ENCODE results near the gene FNIP2.
"Not testable (repeated sequence)": the region's sequence is repeated elsewhere in the genome, so short reads cannot be mapped to it uniquely, and the experiment has no call there.

Gene FNIP2

GRCh38 chr4:158870282-158870625 lies 101.4 kb downstream of the FNIP2 start:
- no peak for DNase-seq (ENCODE audit: low read depth in 2 of 2)

- DNase-seq (ENCODE audit: low read depth in 2 of 2), result no peak
Observed at GRCh38 chr4:158870626-158871334, 102.0 kb downstream of the FNIP2 start.

DNA sequence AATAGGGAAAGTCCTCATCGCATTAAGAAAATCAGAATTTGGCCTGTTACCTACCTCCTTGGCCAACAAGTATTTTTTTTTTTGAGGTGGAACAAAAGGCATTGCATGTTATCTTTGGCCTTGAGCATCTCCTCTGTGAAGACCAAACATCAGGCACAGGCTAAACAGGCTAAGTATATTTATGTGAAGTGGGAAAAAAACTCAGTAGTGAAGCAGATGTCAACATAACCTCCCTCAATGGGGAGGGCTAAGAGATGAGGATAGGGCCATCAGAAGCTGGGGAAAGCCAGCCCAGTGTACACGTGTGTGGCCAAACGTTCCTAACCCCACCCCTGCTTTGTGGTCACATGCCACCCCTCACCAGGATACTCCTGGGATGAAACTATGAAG lies 102.5 kb downstream of the FNIP2 start:
- no peak for DNase-seq (ENCODE audit: low read depth in 2 of 2)

DNA sequence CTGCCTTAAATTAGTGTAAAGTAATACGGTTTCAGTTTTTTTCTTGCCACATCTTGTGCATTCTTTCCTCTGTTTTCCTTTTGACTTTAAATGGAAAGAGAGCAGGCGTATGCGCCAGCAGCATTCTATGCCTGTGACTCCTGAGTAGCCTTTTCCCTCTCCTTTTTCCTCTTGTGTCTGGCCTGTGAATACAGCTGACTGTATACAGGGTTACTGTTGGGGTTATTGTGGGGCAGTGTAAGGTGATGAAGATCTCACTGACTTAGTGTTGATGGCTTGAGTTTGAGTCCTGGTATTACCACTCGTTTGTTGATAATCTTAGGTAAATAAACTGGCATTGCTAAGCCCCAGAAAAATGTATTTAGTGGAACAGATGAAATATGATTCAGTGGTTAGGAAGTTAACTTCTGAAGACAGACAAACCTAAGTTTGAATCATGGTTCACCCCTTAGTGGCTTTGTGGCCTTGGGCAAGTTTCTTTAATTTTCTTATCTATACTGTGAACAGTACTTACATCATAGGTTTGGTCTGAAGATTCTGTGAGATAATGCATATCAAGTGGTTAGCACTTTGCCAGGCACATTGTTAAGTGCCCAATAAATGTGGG lies 105.1 kb downstream of the FNIP2 start:
- peak; percentile 61 to 63 for DNase-seq (ENCODE audit: low read depth in 2 of 2)

- DNase-seq (ENCODE audit: low read depth in 2 of 2), result no peak
Observed at GRCh38 chr4:158875026-158875425, 106.2 kb downstream of the FNIP2 start.

GRCh38 chr4:158875455-158875854 lies 106.6 kb downstream of the FNIP2 start:
- DNase-seq (ENCODE audit: low read depth in 2 of 2), result no peak

GRCh38 chr4:158877069-158877468 lies 108.2 kb downstream of the FNIP2 start:
- DNase-seq (ENCODE audit: low read depth in 2 of 2), result no peak

DNA sequence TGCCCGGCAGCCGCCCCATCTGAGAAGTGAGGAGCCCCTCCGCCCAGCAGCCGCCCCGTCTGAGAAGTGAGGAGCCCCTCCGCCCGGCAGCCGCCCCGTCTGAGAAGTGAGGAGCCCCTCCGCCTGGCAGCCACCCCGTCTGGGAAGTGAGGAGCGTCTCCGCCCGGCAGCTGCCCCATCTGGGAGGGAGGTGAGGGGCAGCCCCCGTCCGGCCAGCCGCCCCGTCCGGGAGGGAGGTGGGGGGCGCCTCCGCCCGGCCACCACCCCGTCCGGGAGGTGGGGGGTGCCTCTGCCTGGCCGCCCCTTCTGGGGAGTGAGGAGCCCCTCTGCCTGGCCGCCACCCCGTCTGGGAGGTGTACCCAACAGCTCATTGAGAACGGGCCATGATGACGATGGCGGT lies 113.3 kb downstream of the FNIP2 start:
- DNase-seq (ENCODE audit: low read depth in 2 of 2), result not testable (repeated sequence)

DNA sequence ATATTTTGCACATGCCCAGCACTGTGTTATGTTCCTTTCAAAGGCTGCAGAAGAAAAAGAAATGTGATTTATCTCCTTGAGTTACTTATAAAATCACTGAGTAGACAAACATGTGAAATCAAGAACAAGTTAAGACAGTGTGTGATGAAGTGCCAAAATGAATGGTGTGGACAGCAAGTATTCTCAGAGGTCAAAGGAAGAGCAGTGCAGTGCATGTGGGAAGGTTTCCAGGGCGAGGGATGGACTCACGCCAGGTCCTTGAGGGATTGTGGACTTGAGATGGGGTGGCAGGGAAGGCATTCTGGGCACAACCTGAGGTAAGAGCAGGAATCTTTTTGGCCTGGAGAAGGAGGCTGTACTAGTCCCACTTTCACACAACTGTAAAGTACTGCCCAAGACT lies 115.5 kb downstream of the FNIP2 start:
- DNase-seq (ENCODE audit: low read depth in 2 of 2), result no peak

DNA sequence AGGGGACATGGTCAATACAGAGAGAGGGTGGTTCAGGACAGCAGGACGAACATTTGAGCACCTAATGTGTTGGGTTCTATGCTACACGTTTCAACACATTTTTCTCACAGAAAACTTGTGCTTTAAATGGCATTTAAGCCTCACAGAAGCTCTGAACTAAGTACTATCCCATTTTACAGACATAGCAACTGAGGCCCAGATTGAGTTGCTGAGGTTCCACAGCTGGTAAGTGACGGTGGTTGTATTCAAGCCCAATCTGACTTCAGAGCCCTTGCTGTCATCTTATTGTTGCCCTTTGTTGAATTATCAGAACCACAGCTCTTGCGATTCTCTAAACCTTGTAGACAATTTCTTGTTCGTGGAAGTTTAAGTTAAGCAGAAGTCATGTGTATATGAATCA lies 116.7 kb downstream of the FNIP2 start:
- DNase-seq (ENCODE audit: low read depth in 2 of 2), result no peak

DNA sequence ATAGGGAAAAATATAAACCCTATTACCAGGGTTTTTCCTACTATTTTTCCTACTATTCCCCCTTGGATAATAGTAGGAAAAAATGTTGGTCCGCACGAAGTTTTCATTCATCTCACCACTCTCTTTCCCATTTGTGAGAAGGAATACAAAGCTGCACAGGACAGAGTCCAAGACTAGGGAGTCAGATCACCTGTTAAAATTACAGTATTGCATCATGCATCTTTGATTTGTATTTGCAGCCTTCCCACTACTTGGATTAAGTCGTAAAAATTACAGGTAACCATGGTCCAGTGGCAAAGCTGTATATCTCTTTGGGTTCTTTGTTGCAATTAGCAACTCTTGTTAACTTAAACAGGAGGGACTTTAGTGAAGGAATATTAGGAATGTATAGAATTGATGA lies 121.5 kb downstream of the FNIP2 start:
- no peak for DNase-seq (ENCODE audit: low read depth in 2 of 2)

GRCh38 chr4:158891256-158891655 lies 122.4 kb downstream of the FNIP2 start:
- no peak for DNase-seq (ENCODE audit: low read depth in 2 of 2)

DNA sequence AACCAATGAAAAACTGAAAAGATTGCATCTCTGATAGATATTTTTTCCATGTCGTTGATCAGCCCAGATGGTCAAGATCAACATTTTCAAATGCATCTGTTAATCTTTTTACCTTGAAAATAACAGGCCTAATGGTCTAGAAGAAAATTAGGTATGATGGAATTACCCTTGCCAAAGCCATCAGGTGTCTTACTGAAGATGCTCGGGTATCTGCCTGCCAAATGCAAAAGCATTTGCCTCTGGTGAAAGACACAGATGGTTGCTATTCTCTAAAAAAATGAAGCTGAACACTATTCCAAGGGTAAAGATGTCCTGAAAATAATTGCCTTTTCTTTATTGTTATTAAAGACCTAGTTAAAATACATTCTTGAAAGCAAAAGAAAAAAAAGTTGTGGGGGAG lies 126.0 kb downstream of the FNIP2 start:
- no peak for DNase-seq (ENCODE audit: low read depth in 2 of 2)

GRCh38 chr4:158895797-158896576 lies 127.2 kb downstream of the FNIP2 start:
- DNase-seq (ENCODE audit: low read depth in 2 of 2), result no peak

- not testable (repeated sequence) for DNase-seq (ENCODE audit: low read depth in 2 of 2)
Observed at GRCh38 chr4:158896577-158897238, 127.9 kb downstream of the FNIP2 start.

- DNase-seq (ENCODE audit: low read depth in 2 of 2), result not testable (repeated sequence)
Observed at GRCh38 chr4:158900408-158900807, 131.6 kb downstream of the FNIP2 start.

DNA sequence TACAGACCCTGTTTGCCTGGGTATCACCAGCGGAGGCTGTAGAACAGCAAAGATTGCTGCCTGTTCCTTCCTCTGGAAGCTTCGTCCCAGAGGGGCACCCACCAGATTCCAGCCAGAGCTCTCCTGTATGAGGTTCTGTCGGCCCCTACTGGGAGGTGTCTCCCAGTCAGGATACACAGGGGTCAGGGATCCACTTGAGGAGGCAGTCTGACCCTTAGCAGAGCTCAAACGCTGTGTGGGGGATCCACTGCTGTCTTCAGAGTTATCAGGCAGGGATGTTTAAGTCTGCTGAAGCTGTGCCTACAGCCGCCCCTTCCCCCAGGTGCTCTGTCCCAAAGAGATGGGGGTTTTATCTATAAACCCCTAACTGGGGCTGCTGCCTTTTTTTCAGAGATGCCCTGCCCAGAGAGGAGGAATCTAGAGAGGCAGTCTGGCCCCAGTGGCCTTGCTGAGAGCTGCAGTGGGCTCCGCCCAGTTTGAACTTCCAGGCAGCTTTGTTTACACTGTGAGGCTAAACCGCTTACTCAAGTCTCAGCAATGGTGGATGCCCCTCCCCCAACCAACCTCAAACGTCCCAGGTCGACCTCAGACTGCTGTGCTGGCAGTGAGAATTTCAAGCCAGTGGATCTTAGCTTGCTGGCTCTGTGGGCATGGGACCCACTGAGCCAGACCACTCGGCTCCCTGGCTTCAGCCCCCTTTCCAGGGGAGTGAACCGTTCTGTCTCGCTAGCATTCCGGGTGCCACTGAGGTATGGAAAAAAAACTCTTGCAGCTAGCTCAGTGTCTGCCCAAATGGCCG lies 133.7 kb downstream of the FNIP2 start:
- peak; percentile 14 to 21 for DNase-seq (ENCODE audit: low read depth in 2 of 2)

GRCh38 chr4:158903079-158903456 lies 134.2 kb downstream of the FNIP2 start:
- DNase-seq (ENCODE audit: low read depth in 2 of 2), result no peak

DNA sequence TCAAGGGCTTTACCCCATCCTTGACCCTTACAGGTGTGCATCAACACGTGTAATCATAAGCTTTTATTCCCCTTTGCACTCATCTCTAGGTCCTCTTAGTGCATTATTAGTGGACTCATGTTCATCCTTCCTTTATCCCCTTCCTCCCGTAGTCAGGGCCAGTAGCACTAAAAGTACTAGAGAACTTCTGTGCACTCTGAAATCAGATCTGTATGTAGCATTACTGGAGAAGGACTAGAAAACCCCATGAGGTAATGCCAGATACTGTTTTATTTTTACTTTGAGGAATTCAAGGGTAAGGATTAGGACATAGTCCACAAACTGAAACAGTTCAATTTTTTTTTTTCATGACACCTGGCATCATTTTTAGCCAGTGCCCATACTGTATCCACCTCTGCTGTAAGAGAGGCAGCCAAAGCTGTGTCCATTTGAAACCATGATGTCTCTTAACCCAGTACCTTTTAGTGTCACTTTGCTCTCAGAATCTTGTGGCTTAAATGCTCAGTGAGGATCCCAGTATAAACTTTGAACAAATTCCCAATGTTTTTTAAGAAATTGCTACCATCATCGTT lies 134.7 kb downstream of the FNIP2 start:
- no peak for DNase-seq (ENCODE audit: low read depth in 2 of 2)

GRCh38 chr4:158904815-158905214 lies 136.0 kb downstream of the FNIP2 start:
- no peak for DNase-seq (ENCODE audit: low read depth in 2 of 2)

GRCh38 chr4:158906073-158906472 lies 137.2 kb downstream of the FNIP2 start:
- DNase-seq (ENCODE audit: low read depth in 2 of 2), result no peak
